OCI-LY1 (cell line): ENCODE measurements around the gene ZBTB46.

Experiments
- H2AFZ ChIP-seq: fragments of 200-600 bp; sonication (generic), shearing (Covaris generic); 2 replicates; pipeline ENCODE4 v1.6.0; 2014; ENCODE audit warnings: antibody characterized with exemption, mild to moderate bottlenecking, low read length
- H3F3A ChIP-seq: fragments of 200-600 bp; sonication (generic), shearing (Covaris generic); 2 replicates; pipeline ENCODE4 v1.6.0; 2014; ENCODE audit warnings: mild to moderate bottlenecking, antibody characterized with exemption, low read length, moderate library complexity; ENCODE audit not compliant: insufficient read depth
- H3K27ac ChIP-seq: fragments of 200-600 bp; sonication (generic); 2 replicates; pipeline ENCODE4 v1.5.1; 2014; ENCODE audit warnings: low read length, mixed run types, mild to moderate bottlenecking, low read depth; ENCODE audit not compliant: poor library complexity, severe bottlenecking
- H3K27me3 ChIP-seq: fragments of 200-600 bp; sonication (generic); 2 replicates; pipeline ENCODE4 v1.6.0; 2014; ENCODE audit warnings: antibody characterized with exemption, mild to moderate bottlenecking, low read length, moderate library complexity; ENCODE audit not compliant: insufficient read depth
- H3K36me3 ChIP-seq: fragments of 200-600 bp; sonication (generic); 2 replicates; pipeline ENCODE4 v1.6.1; 2014; ENCODE audit warnings: mild to moderate bottlenecking, antibody characterized with exemption, low read length, moderate library complexity, mixed read lengths; ENCODE audit not compliant: insufficient read depth
- H3K4me1 ChIP-seq: fragments of 200-600 bp; sonication (generic); 2 replicates; pipeline ENCODE4 v1.5.1; 2014; ENCODE audit warnings: mild to moderate bottlenecking, low read length, moderate library complexity; ENCODE audit not compliant: insufficient read depth, severe bottlenecking
- H3K4me2 ChIP-seq: fragments of 200-600 bp; sonication (generic), shearing (Covaris generic); 2 replicates; pipeline ENCODE4 v1.6.1; 2014; ENCODE audit warnings: low read length
- H3K4me3 ChIP-seq: fragments of 200-600 bp; sonication (generic); 2 replicates; pipeline ENCODE4 v1.5.1; 2014; ENCODE audit warnings: low read length, low read depth, mild to moderate bottlenecking, mixed read lengths; ENCODE audit not compliant: poor library complexity, severe bottlenecking
- H3K79me2 ChIP-seq: fragments of 200-600 bp; shearing (Covaris generic); 2 replicates; pipeline ENCODE4 v1.6.1; 2016; ENCODE audit warnings: mixed run types, low read length, mixed read lengths; ENCODE audit not compliant: insufficient read depth
- H3K9ac ChIP-seq: fragments of 200-600 bp; sonication (generic), shearing (Covaris generic); 2 replicates; pipeline ENCODE4 v1.6.1; 2014; ENCODE audit warnings: mild to moderate bottlenecking, low read length, mixed read lengths
- H3K9me2 ChIP-seq: fragments of 200-600 bp; sonication (generic), shearing (Covaris generic); 2 replicates; pipeline ENCODE4 v1.6.1; 2014; ENCODE audit warnings: low read depth, mild to moderate bottlenecking, low read length, mixed read lengths
- H3K9me3 ChIP-seq: fragments of 200-600 bp; shearing (Covaris generic); 2 replicates; pipeline ENCODE4 v1.6.1; 2014; ENCODE audit warnings: low read length, mixed read lengths
- H4K20me1 ChIP-seq: fragments of 200-600 bp; sonication (generic), shearing (Covaris generic); 2 replicates; pipeline ENCODE4 v1.6.0; 2016; ENCODE audit warnings: mild to moderate bottlenecking, low read length; ENCODE audit not compliant: insufficient read depth
- CTCF ChIP-seq: fragments of 200-600 bp; sonication (generic), shearing (Covaris generic); IDR thresholded peaks from 2 replicates; pipeline ENCODE4 v1.5.1; 2017; ENCODE audit warnings: mild to moderate bottlenecking, antibody characterized with exemption, low read length, moderate library complexity, mixed read lengths
- EZH2 ChIP-seq: fragments of 200-600 bp; sonication (generic), shearing (Covaris generic); IDR thresholded peaks from 2 replicates; pipeline ENCODE4 v1.8.0; 2017; ENCODE audit warnings: borderline replicate concordance, mixed run types, mild to moderate bottlenecking, antibody characterized with exemption, low read length, moderate library complexity, mixed read lengths

ZBTB46 gene

DNA sequence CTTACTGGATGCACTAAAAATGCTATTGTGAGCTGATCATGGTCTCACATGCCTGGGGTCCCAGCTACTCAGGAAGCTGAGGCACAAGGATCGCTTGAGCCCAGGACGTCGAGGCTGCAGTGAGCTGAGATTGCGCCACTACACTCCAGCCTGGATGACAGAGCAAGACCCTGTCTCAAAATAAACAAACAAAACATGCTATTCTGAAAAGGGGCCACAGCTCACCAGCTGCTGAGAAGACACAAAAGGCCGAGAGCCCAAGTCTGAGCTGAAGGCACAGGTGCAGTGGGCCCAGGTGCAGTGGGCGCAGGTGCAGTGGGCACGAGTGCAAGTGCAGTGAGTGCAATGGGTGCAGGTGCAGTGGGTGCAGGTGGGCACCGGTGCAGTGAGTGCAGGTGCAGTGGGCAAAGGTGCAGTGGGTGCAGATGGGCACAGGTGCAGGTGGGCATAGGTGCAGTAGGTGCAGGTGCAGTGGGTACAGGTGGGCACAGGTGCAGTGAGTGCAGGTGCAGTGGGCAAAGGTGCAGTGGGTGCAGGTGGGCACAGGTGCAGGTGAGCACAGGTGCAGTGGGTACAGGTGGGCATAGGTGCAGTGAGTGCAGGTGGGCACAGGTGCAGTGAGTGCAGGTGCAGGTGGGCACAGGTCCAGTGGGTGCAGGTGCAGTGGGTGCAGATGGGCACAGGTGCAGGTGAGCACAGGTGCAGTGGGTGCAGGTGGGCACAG lies 16.0 kb downstream of the ZBTB46 start:
- H3K9ac ChIP-seq: no peak overlapping the region
- no peak overlapping the region for H3K4me2 ChIP-seq
- no peaks in the 10 kb centered on the region for H3K27me3 ChIP-seq
- H3K9me3 ChIP-seq: no peaks in the 10 kb centered on the region
- no peak for TF ChIP-seq EZH2
- TF ChIP-seq CTCF: no peak
- H3K4me1 ChIP-seq: peaks cover 6% of the 10 kb centered on the region
- no peaks in the 10 kb centered on the region for H3K79me2 ChIP-seq
- no peaks in the 10 kb centered on the region for H4K20me1 ChIP-seq
- H3F3A ChIP-seq: no peaks in the 10 kb centered on the region
- no peak overlapping the region for H3K4me3 ChIP-seq
- H3K9me2 ChIP-seq: no peaks in the 10 kb centered on the region
- H3K36me3 ChIP-seq: no peaks in the 10 kb centered on the region
- H2AFZ ChIP-seq: no peak overlapping the region
- H3K27ac ChIP-seq: no peak overlapping the region

GRCh38 chr20:63811491-63811875 lies 19.6 kb downstream of the ZBTB46 start:
- Histone ChIP-seq H3K9me2 (no peaks in the 10 kb centered on the region), H3K9me3 (no peaks in the 10 kb centered on the region), H3K4me1 (no peaks in the 10 kb centered on the region), H3K27me3 (no peaks in the 10 kb centered on the region), H2AFZ (no peak overlapping the region), H3K4me3 (no peak overlapping the region), H3K9ac (no peak overlapping the region), H3K27ac (no peak overlapping the region), H3F3A (no peaks in the 10 kb centered on the region), H3K36me3 (no peaks in the 10 kb centered on the region), H3K4me2 (no peak overlapping the region), H4K20me1 (no peaks in the 10 kb centered on the region), H3K79me2 (no peaks in the 10 kb centered on the region)
- TF ChIP-seq EZH2: no peak
- TF ChIP-seq CTCF: no peak

GRCh38 chr20:63810730-63811490 lies 20.2 kb downstream of the ZBTB46 start:
- Histone ChIP-seq H3K4me2 (no peak overlapping the region), H3K36me3 (no peaks in the 10 kb centered on the region), H3K4me1 (no peaks in the 10 kb centered on the region), H3K27ac (no peak overlapping the region), H3K27me3 (no peaks in the 10 kb centered on the region), H3K4me3 (no peak overlapping the region), H3K9ac (no peak overlapping the region), H2AFZ (no peak overlapping the region), H3K9me3 (no peaks in the 10 kb centered on the region), H3F3A (no peaks in the 10 kb centered on the region), H3K79me2 (no peaks in the 10 kb centered on the region), H4K20me1 (no peaks in the 10 kb centered on the region), H3K9me2 (no peaks in the 10 kb centered on the region)
- TF ChIP-seq CTCF: no peak
- TF ChIP-seq EZH2: no peak
